Neural progenitor cell (in vitro differentiated cells): Measurements from ENCODE around the gene SHH.

Experiments
- CTCF ChIP-seq: fragments of 200-600 bp; sonication (generic); IDR thresholded peaks from 2 replicates; pipeline ENCODE4 v1.5.1; 2017; ENCODE audit warnings: antibody characterized with exemption, mild to moderate bottlenecking
- EZH2phosphoT487 ChIP-seq: fragments of 200-600 bp; sonication (generic); IDR thresholded peaks from 2 replicates; pipeline ENCODE4 v1.6.1; 2017; ENCODE audit warnings: antibody characterized with exemption

- TF ChIP-seq CTCF (no peak), EZH2phosphoT487 (no peak)
Observed at GRCh38 chr7:155860461-155860839, 48.2 kb upstream of the SHH start.
